Diencephalon (tissue), 1 donor: ENCODE data around the gene KIF18A. TPM values are rescaled to one million over a fixed set of nuclear protein-coding genes. Genes with fewer than 3 reads are reported as not detected.

Experiments used
- small RNA-seq: library from RNA; depleted of rRNA; stranded (forward); fragments of <200 nt; gene quantifications from one replicate; pipeline ENCODE3, GENCODE V24; 2014
- total RNA-seq: library from RNA; depleted of rRNA; stranded (reverse); fragments of >200 nt; gene quantifications from one replicate; pipeline ENCODE4 v1.2.3, GENCODE V29; 2014

The KIF18A gene
- 6.9 TPM for total RNA-seq

GRCh38 chr11:28107750-28108618, at the start of gene KIF18A, which contains the start of gene METTL15:
TSS of gene KIF18A (minus strand) at chr11:28108156. CDS start at chr11:28097947, 10,209 bp downstream.
TSS of gene METTL15 (plus strand) at chr11:28108388. CDS start at chr11:28113335, 4,947 bp downstream.

Small RNA genes within 50 kb of the gene (small RNA-seq; reads per million reads assigned to genes)
- gene AC023206.1 (not detected), gene MIR610 (not detected)

Other genes with a start within 250 kb of the KIF18A start
- 29.5 TPM for gene METTL15, start 232 bp upstream of the KIF18A start, total RNA-seq